HG03521 (cell line): ENCODE data around the gene NR4A1.

Experiments
- ATAC-seq: cut with Tn5 transposase; IDR thresholded peaks from one replicate; pipeline ENCODE4 v1.9.1; 2021; ENCODE audit warnings: mild to moderate bottlenecking, moderate library complexity; ENCODE audit not compliant: unreplicated experiment

NR4A1 gene

GRCh38 chr12:52057638-52058576 lies 6.7 kb downstream of the NR4A1 start:
- ATAC-seq = no peak

- ATAC-seq = no peak
These were observed 7.6 kb downstream of the NR4A1 start for GRCh38 chr12:52058631-52059361.

- ATAC-seq = no peak
These were observed 8.6 kb downstream of the NR4A1 start for GRCh38 chr12:52059582-52060497.

- no peak for ATAC-seq
These were observed 9.4 kb downstream of the NR4A1 start for GRCh38 chr12:52060498-52061177.

- no peak for ATAC-seq
These were observed 10.4 kb downstream of the NR4A1 start for GRCh38 chr12:52061470-52062166.

GRCh38 chr12:52062167-52063081 lies 11.2 kb downstream of the NR4A1 start:
- ATAC-seq = no peak

- ATAC-seq = no peak
These were observed 12.1 kb downstream of the NR4A1 start for GRCh38 chr12:52063082-52063924.

- no peak for ATAC-seq
These were observed 12.9 kb downstream of the NR4A1 start for GRCh38 chr12:52063981-52064649.

- ATAC-seq = no peak
These were observed 15.3 kb downstream of the NR4A1 start for GRCh38 chr12:52066346-52067080.

- ATAC-seq = no peak
These were observed 15.8 kb downstream of the NR4A1 start for GRCh38 chr12:52067081-52067374.

- peak; percentile 90 for ATAC-seq
These were observed 18.3 kb downstream of the NR4A1 start, which contains the start of gene ATG101 for GRCh38 chr12:52069327-52070184. TSS of gene ATG101 (plus strand) at chr12:52069978. CDS start at chr12:52073651, 3,673 bp downstream.

- no peak for ATAC-seq
These were observed 19.1 kb downstream of the NR4A1 start for GRCh38 chr12:52070185-52070925.

- ATAC-seq = no peak
These were observed 22.5 kb downstream of the NR4A1 start for GRCh38 chr12:52073531-52074381.
